H9 (cell line): ENCODE data around the gene PTPRN2. TPM values are rescaled to one million over a fixed set of nuclear protein-coding genes. Genes with fewer than 3 reads are reported as not detected.

Experiments used
- DNase-seq: peaks from one replicate; pipeline ENCODE4 v3.0.0-alpha.2; 2017
- H2AFZ ChIP-seq: one replicate; pipeline ENCODE4 v1.6.1; 2013; ENCODE audit warnings: mild to moderate bottlenecking, low read length, control low read depth, moderate library complexity
- H2AK5ac ChIP-seq: 2 replicates; pipeline ENCODE4 v1.6.1; 2013; ENCODE audit warnings: low read length, control low read depth, mixed read lengths; ENCODE audit not compliant: insufficient read length
- H2BK120ac ChIP-seq: one replicate; pipeline ENCODE4 v1.6.1; 2013; ENCODE audit warnings: low read depth, mild to moderate bottlenecking, low read length, control low read depth, inconsistent platforms; ENCODE audit not compliant: poor library complexity, severe bottlenecking
- H2BK12ac ChIP-seq: 2 replicates; pipeline ENCODE4 v1.6.1; 2013; ENCODE audit warnings: low read length, control low read depth, mixed read lengths, low read depth; ENCODE audit not compliant: insufficient read length
- H2BK15ac ChIP-seq: 2 replicates; pipeline ENCODE4 v1.6.1; 2013; ENCODE audit warnings: low read depth, low read length, control low read depth
- H2BK20ac ChIP-seq: one replicate; pipeline ENCODE4 v1.6.1; 2013; ENCODE audit warnings: low read depth, mild to moderate bottlenecking, low read length, control low read depth, inconsistent platforms; ENCODE audit not compliant: poor library complexity, severe bottlenecking
- H2BK5ac ChIP-seq: 2 replicates; pipeline ENCODE4 v1.6.1; 2013; ENCODE audit warnings: low read length, control low read depth, mixed read lengths; ENCODE audit not compliant: insufficient read length
- H3K14ac ChIP-seq: 2 replicates; pipeline ENCODE4 v1.6.1; 2013; ENCODE audit warnings: low read length, control low read depth; ENCODE audit not compliant: insufficient read depth
- H3K18ac ChIP-seq: 2 replicates; pipeline ENCODE4 v1.6.1; 2013; ENCODE audit warnings: low read depth, mild to moderate bottlenecking, mixed read lengths, low read length, control low read depth; ENCODE audit not compliant: insufficient read length
- H3K23ac ChIP-seq: 2 replicates; pipeline ENCODE4 v1.6.1; 2013; ENCODE audit warnings: low read length, control low read depth, mixed read lengths, low read depth; ENCODE audit not compliant: insufficient read length
- H3K23me2 ChIP-seq: 2 replicates; pipeline ENCODE4 v1.6.1; 2013; ENCODE audit warnings: low read depth, mild to moderate bottlenecking, mixed read lengths, low read length, control low read depth; ENCODE audit not compliant: insufficient read length, poor library complexity, severe bottlenecking
- H3K27ac ChIP-seq: 2 replicates; pipeline ENCODE4 v1.5.1; 2013; ENCODE audit warnings: low read length, control low read depth, mixed read lengths, low read depth; ENCODE audit not compliant: insufficient read length
- H3K27me3 ChIP-seq: 2 replicates; pipeline ENCODE4 v1.6.1; 2013; ENCODE audit warnings: low read length, control low read depth, inconsistent platforms; ENCODE audit not compliant: insufficient read depth
- H3K4ac ChIP-seq: 2 replicates; pipeline ENCODE4 v1.6.1; 2013; ENCODE audit warnings: low read depth, mild to moderate bottlenecking, control low read depth, inconsistent platforms, low read length, moderate library complexity
- H3K4me1 ChIP-seq: 2 replicates; pipeline ENCODE4 v1.6.1; 2013; ENCODE audit warnings: low read length, control low read depth, inconsistent platforms; ENCODE audit not compliant: insufficient read depth
- H3K4me2 ChIP-seq: 2 replicates; pipeline ENCODE4 v1.6.1; 2013; ENCODE audit warnings: low read length, control low read depth, mixed read lengths; ENCODE audit not compliant: insufficient read length, insufficient read depth
- H3K56ac ChIP-seq: 2 replicates; pipeline ENCODE4 v1.6.1; 2013; ENCODE audit warnings: low read depth, mild to moderate bottlenecking, mixed read lengths, low read length, control low read depth; ENCODE audit not compliant: insufficient read length
- H3K79me1 ChIP-seq: 2 replicates; pipeline ENCODE4 v1.6.1; 2013; ENCODE audit warnings: low read depth, mild to moderate bottlenecking, moderate library complexity, low read length, control low read depth, inconsistent platforms; ENCODE audit not compliant: insufficient read depth, poor library complexity, severe bottlenecking
- H3K79me2 ChIP-seq: 2 replicates; pipeline ENCODE4 v1.6.1; 2013; ENCODE audit warnings: low read length, control low read depth, inconsistent platforms; ENCODE audit not compliant: insufficient read depth
- H3K9ac ChIP-seq: 2 replicates; pipeline ENCODE4 v1.6.1; 2013; ENCODE audit warnings: low read length, control low read depth, mixed read lengths; ENCODE audit not compliant: insufficient read length; ENCODE audit errors: extremely low read depth
- H3K9me3 ChIP-seq: one replicate; pipeline ENCODE4 v1.6.1; 2013; ENCODE audit warnings: low read depth, low read length, inconsistent platforms; ENCODE audit not compliant: control insufficient read depth
- H3T11ph ChIP-seq: one replicate; pipeline ENCODE4 v1.6.1; 2013; ENCODE audit warnings: mild to moderate bottlenecking, low read length, control low read depth, inconsistent platforms
- H4K20me1 ChIP-seq: one replicate; pipeline ENCODE4 v1.6.1; 2013; ENCODE audit not compliant: control insufficient read depth, insufficient read length, insufficient read depth
- H4K5ac ChIP-seq: 2 replicates; pipeline ENCODE4 v1.6.1; 2013; ENCODE audit warnings: low read depth, mild to moderate bottlenecking, mixed read lengths, low read length, control low read depth; ENCODE audit not compliant: insufficient read length
- H4K8ac ChIP-seq: replicated peaks from 2 replicates; pipeline ENCODE4 v1.6.1; 2013; ENCODE audit warnings: low read length, control low read depth, mixed read lengths, low read depth; ENCODE audit not compliant: insufficient read length
- H4K91ac ChIP-seq: 2 replicates; pipeline ENCODE4 v1.6.1; 2013; ENCODE audit warnings: low read depth, mild to moderate bottlenecking, moderate library complexity, mixed read lengths, low read length, control low read depth; ENCODE audit not compliant: insufficient read length
- H3K27ac Mint-ChIP-seq, 3 experiments: 2 replicates in 2 of 3; 3 replicates in 1 of 3; pipeline ENCODE4 v1.8.0; 2020 to 2021; ENCODE audit warnings: mixed read lengths in 3 of 3, mild to moderate bottlenecking in 1 of 3, moderate library complexity in 1 of 3
- H3K27me3 Mint-ChIP-seq: 2 replicates; pipeline ENCODE4 v1.8.0; 2021; ENCODE audit warnings: low read depth, mild to moderate bottlenecking, moderate library complexity, mixed read lengths
- H3K36me3 Mint-ChIP-seq, 3 experiments: 2 replicates in 2 of 3; 3 replicates in 1 of 3; pipeline ENCODE4 v1.8.0; 2020 to 2021; ENCODE audit warnings: low read depth in 3 of 3, mixed read lengths in 3 of 3; ENCODE audit not compliant: insufficient read depth in 1 of 3
- H3K4me1 Mint-ChIP-seq, 2 experiments: 2 replicates each; pipeline ENCODE4 v1.8.0; 2020; ENCODE audit warnings: mixed read lengths in 2 of 2
- H3K4me3 Mint-ChIP-seq, 2 experiments: 2 replicates in 1 of 2; 3 replicates in 1 of 2; pipeline ENCODE4 v1.8.0; 2020 to 2021; ENCODE audit warnings: mild to moderate bottlenecking in 2 of 2, mixed read lengths in 2 of 2, moderate library complexity in 1 of 2
- H3K9me3 Mint-ChIP-seq, 2 experiments: 2 replicates in 1 of 2; 3 replicates in 1 of 2; pipeline ENCODE4 v1.8.0; 2020; ENCODE audit warnings: mild to moderate bottlenecking in 2 of 2, mixed read lengths in 2 of 2, moderate library complexity in 1 of 2
- WGBS: extraction: QIAGEN DNeasy Blood & Tissue Kit; methylation state at CpG from one replicate; pipeline ENCODE4 v1.1.7; 2013; ENCODE audit warnings: missing lambda C conversion rate, low lambda C conversion rate, mixed read lengths; ENCODE audit not compliant: insufficient read length; ENCODE audit errors: extremely low coverage; 5-methylcytosine and 5-hydroxymethylcytosine counted together
- total RNA-seq: library from RNA; stranded (reverse); gene quantifications from 2 replicates; pipeline ENCODE4 v1.2.1, GENCODE V29; 2021
- TF ChIP-seq, protein P1 (sequence below): fragments of 200-600 bp; sonication (generic); conservative IDR thresholded peaks from 3 replicates; pipeline ENCODE4 v1.8.0; 2021; ENCODE audit warnings: antibody characterized with exemption, mild to moderate bottlenecking

The PTPRN2 gene
- total RNA-seq, 1 experiment from 2014 or later: 5.2 TPM

DNA sequence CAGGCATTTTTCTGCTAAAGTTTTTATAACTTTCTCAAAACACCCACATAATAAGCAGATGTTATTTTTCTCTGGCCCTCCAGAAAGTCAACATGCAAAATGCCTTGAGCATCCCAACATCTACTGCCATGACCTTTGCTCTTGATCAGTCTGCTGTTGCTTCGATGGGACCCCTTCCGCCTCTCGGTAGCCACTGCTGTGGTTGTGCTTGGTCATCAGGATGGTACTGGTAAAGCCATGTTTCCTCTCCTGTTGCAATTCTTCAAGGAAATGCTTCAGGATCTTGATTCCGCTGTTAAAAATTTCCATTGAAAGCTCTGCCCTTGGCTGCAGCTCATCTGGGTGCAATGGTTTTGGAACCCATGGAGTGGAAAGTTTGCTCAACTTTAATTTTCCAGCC is 717.8 kb downstream of the PTPRN2 start:
- Histone ChIP-seq H2AK5ac (no peak overlapping the region), H2BK120ac (no peak overlapping the region), H3K18ac (no peak overlapping the region), H3K9me3 (no peaks in the 10 kb centered on the region), H3K79me2 (no peaks in the 10 kb centered on the region), H2AFZ (no peak overlapping the region), H3K27ac (no peak overlapping the region), H2BK12ac (no peak overlapping the region), H3K4me1 (no peaks in the 10 kb centered on the region; the same call in 1 of the 2 replicates), H3K4ac (no peak overlapping the region), H3K27me3 (no peaks in the 10 kb centered on the region), H4K91ac (no peak overlapping the region), H2BK15ac (no peak overlapping the region), H2BK5ac (no peak overlapping the region), H4K8ac (no peak overlapping the region), H4K20me1 (no peaks in the 10 kb centered on the region), H3T11ph (no peak overlapping the region), H3K4me2 (no peak overlapping the region), H2BK20ac (no peak overlapping the region), H4K5ac (no peak overlapping the region), H3K56ac (no peak overlapping the region), H3K23ac (no peak overlapping the region), H3K14ac (no peak overlapping the region), H3K9ac (no peak overlapping the region), H3K23me2 (no peaks in the 10 kb centered on the region), H3K79me1 (no peaks in the 10 kb centered on the region)
- H3K27me3 Mint-ChIP-seq: peaks cover 29% of the 10 kb centered on the region
- peaks cover 0 to 3% of the 10 kb centered on the region in 2 experiments; a peak in 2 of 4 replicates for H3K4me1 Mint-ChIP-seq
- no CpG with 5 or more reads among the region's 4 CpGs for WGBS
- no peak for DNase-seq
- no peak overlapping the region for H3K4me3 Mint-ChIP-seq
- no peak overlapping the region for H3K27ac Mint-ChIP-seq
- H3K36me3 Mint-ChIP-seq: peaks cover 0 to 17% (median 10%) of the 10 kb centered on the region in 3 experiments; a peak in 5 of 7 replicates
- H3K9me3 Mint-ChIP-seq: peaks cover 23 to 30% of the 10 kb centered on the region in 2 experiments
- TF ChIP-seq, protein P1, sequence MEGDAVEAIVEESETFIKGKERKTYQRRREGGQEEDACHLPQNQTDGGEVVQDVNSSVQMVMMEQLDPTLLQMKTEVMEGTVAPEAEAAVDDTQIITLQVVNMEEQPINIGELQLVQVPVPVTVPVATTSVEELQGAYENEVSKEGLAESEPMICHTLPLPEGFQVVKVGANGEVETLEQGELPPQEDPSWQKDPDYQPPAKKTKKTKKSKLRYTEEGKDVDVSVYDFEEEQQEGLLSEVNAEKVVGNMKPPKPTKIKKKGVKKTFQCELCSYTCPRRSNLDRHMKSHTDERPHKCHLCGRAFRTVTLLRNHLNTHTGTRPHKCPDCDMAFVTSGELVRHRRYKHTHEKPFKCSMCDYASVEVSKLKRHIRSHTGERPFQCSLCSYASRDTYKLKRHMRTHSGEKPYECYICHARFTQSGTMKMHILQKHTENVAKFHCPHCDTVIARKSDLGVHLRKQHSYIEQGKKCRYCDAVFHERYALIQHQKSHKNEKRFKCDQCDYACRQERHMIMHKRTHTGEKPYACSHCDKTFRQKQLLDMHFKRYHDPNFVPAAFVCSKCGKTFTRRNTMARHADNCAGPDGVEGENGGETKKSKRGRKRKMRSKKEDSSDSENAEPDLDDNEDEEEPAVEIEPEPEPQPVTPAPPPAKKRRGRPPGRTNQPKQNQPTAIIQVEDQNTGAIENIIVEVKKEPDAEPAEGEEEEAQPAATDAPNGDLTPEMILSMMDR: no peak
